Parathyroid adenoma (tissue), 2 donors: Measurements from ENCODE around the gene GLMP.

ENCODE experiments used
- H2AFZ ChIP-seq: fragments of 300-600 bp; sonication (generic); one replicate; pipeline ENCODE4 v1.7.0; 2017; ENCODE audit warnings: antibody characterized with exemption, mild to moderate bottlenecking
- H3K27ac ChIP-seq: fragments of 300-600 bp; sonication (generic); one replicate; pipeline ENCODE4 v1.7.0; 2017
- H3K27me3 ChIP-seq: fragments of 300-600 bp; sonication (generic); one replicate; pipeline ENCODE4 v1.7.0; 2017; ENCODE audit warnings: low read length; ENCODE audit not compliant: control insufficient read depth, insufficient read depth
- H3K36me3 ChIP-seq: fragments of 300-600 bp; sonication (generic); one replicate; pipeline ENCODE4 v1.7.0; 2017; ENCODE audit warnings: low read length; ENCODE audit not compliant: control insufficient read depth, insufficient read depth
- H3K4me1 ChIP-seq: fragments of 300-600 bp; sonication (generic); one replicate; pipeline ENCODE4 v1.7.0; 2017; ENCODE audit warnings: control low read depth
- H3K4me2 ChIP-seq: fragments of 300-600 bp; sonication (generic); one replicate; pipeline ENCODE4 v1.7.0; 2017; ENCODE audit warnings: low read length
- H3K4me3 ChIP-seq: fragments of 300-600 bp; sonication (generic); one replicate; pipeline ENCODE4 v1.7.0; 2017; ENCODE audit warnings: low read depth, low read length
- H3K79me2 ChIP-seq: fragments of 300-600 bp; sonication (generic); one replicate; pipeline ENCODE4 v1.7.0; 2017; ENCODE audit warnings: control low read depth
- H3K9ac ChIP-seq: fragments of 300-600 bp; sonication (generic); one replicate; pipeline ENCODE4 v1.7.0; 2017; ENCODE audit warnings: mild to moderate bottlenecking
- H3K9me3 ChIP-seq: fragments of 300-600 bp; sonication (generic); one replicate; pipeline ENCODE4 v1.7.0; 2017; ENCODE audit warnings: low read length; ENCODE audit not compliant: control insufficient read depth
- TF ChIP-seq, protein P1 (sequence below): fragments of 300-600 bp; sonication (generic); IDR thresholded peaks from one replicate; pipeline ENCODE4 v1.7.0; 2017; ENCODE audit warnings: antibody characterized with exemption, mild to moderate bottlenecking
- donor health status: primary hyperparathyroidism.

The GLMP gene

DNA sequence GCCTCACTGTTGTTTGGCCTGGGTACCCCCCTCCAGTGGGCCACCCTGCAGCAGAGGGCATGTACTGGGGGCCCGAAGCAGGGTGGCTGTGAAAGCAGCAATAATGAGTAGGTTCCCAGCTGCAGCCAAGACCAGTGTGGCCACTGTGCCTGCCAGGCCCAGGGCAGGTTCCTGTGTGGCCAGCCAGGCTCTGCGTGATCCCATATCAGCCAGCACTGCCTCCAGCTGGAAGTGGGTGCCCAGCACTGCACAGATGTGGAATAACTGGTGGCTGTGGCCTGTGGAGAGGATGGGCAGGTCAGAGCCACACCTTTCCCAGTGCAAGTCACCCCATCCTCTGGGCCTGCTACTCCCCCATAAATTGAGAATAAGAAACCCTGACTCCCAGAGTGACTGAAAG is 51.4 kb downstream of the GLMP start:
- Histone ChIP-seq H2AFZ (no peak overlapping the region), H3K9me3 (no peaks in the 10 kb centered on the region), H3K79me2 (no peaks in the 10 kb centered on the region), H3K27me3 (no peaks in the 10 kb centered on the region), H3K4me1 (no peaks in the 10 kb centered on the region), H3K4me2 (no peak overlapping the region), H3K9ac (no peak overlapping the region), H3K4me3 (no peak overlapping the region), H3K36me3 (no peaks in the 10 kb centered on the region), H3K27ac (no peak overlapping the region)
- TF ChIP-seq, protein P1, sequence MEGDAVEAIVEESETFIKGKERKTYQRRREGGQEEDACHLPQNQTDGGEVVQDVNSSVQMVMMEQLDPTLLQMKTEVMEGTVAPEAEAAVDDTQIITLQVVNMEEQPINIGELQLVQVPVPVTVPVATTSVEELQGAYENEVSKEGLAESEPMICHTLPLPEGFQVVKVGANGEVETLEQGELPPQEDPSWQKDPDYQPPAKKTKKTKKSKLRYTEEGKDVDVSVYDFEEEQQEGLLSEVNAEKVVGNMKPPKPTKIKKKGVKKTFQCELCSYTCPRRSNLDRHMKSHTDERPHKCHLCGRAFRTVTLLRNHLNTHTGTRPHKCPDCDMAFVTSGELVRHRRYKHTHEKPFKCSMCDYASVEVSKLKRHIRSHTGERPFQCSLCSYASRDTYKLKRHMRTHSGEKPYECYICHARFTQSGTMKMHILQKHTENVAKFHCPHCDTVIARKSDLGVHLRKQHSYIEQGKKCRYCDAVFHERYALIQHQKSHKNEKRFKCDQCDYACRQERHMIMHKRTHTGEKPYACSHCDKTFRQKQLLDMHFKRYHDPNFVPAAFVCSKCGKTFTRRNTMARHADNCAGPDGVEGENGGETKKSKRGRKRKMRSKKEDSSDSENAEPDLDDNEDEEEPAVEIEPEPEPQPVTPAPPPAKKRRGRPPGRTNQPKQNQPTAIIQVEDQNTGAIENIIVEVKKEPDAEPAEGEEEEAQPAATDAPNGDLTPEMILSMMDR = no peak

DNA sequence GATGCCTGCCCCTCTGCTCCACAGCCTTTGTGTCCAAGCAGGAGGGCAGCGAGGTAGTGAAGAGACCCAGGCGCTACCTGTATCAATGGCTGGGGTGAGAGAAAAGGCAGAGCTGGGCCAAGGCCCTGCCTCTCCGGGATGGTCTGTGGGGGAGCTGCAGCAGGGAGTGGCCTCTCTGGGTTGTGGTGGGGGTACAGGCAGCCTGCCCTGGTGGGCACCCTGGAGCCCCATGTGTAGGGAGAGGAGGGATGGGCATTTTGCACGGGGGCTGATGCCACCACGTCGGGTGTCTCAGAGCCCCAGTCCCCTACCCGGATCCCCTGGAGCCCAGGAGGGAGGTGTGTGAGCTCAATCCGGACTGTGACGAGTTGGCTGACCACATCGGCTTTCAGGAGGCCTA is 52.7 kb downstream of the GLMP start:
- H3K4me2 ChIP-seq = no peak overlapping the region
- no peak overlapping the region for H3K4me3 ChIP-seq
- H3K27me3 ChIP-seq = no peaks in the 10 kb centered on the region
- no peaks in the 10 kb centered on the region for H3K79me2 ChIP-seq
- no peaks in the 10 kb centered on the region for H3K4me1 ChIP-seq
- no peak overlapping the region for H2AFZ ChIP-seq
- no peaks in the 10 kb centered on the region for H3K36me3 ChIP-seq
- TF ChIP-seq, protein P1 = no peak
- no peak overlapping the region for H3K27ac ChIP-seq
- H3K9me3 ChIP-seq = no peaks in the 10 kb centered on the region
- no peak overlapping the region for H3K9ac ChIP-seq
